Endothelial cell of umbilical vein (primary cell): ENCODE results near the gene GSE1. TPM values are rescaled to one million over a fixed set of nuclear protein-coding genes. Genes with fewer than 3 reads are reported as not detected.

Experiments
- BruUV-seq: library from RNA; stranded (reverse); fragments of 400-500 nt; replicated peaks from 2 replicates; lab custom pipeline; 2021; lab: Mats Ljungman, UMichigan
- CTCF ChIA-PET: fragments of 300-600, 350-600 bp; sonication (Branson Sonifier 250); formaldehyde crosslinking; loops from one replicate; lab custom pipeline; 2021; ENCODE audit warnings: antibody characterized with exemption, inconsistent platforms; lab: Charles Lee
- POLR2A ChIA-PET: fragments of 300-600, 350-600 bp; sonication (Branson Sonifier 250); formaldehyde crosslinking; loops from one replicate; lab custom pipeline; 2021; ENCODE audit warnings: antibody characterized with exemption, inconsistent platforms; lab: Charles Lee
- DNase-seq: peaks from one replicate; pipeline ENCODE4 v3.0.0-alpha.2; 2011; ENCODE audit warnings: low read depth, low spot score
- FAIRE-seq: peaks from 2 replicates; lab custom pipeline; 2011; peaks lifted over from hg19 to GRCh38; lab: Jason Lieb, UNC
- H2AFZ ChIP-seq: 2 replicates; pipeline ENCODE4 v1.6.0; 2012; ENCODE audit warnings: low read depth, low read length, control low read depth, inconsistent platforms
- H3K27ac ChIP-seq: 2 replicates; pipeline ENCODE4 v1.5.1; 2011; ENCODE audit warnings: low read depth, mild to moderate bottlenecking, control low read depth, low read length, moderate library complexity; ENCODE audit not compliant: insufficient read depth
- H3K27me3 ChIP-seq, 2 experiments: 2 replicates each; pipeline versions ENCODE4 v1.6.0 to v1.6.1; 2011; ENCODE audit warnings: low read length in 2 of 2, mixed read lengths in 1 of 2; ENCODE audit not compliant: control insufficient read depth in 2 of 2, insufficient read depth in 2 of 2
- H3K36me3 ChIP-seq, 2 experiments: 2 replicates in 1 of 2; 3 replicates in 1 of 2; pipeline ENCODE4 v1.5.1; 2011; ENCODE audit warnings: low read length in 2 of 2, mild to moderate bottlenecking in 1 of 2, moderate library complexity in 1 of 2; ENCODE audit not compliant: control insufficient read depth in 2 of 2, insufficient read depth in 2 of 2; ENCODE audit errors: extremely low read depth in 1 of 2
- H3K4me1 ChIP-seq: 3 replicates; pipeline ENCODE4 v1.5.1; 2011; ENCODE audit warnings: mild to moderate bottlenecking, low read length; ENCODE audit not compliant: control insufficient read depth, insufficient read depth; ENCODE audit errors: extremely low read depth
- H3K4me2 ChIP-seq: 2 replicates; pipeline ENCODE4 v1.6.1; 2011; ENCODE audit warnings: low read length, control low read depth, mixed read lengths; ENCODE audit not compliant: insufficient read depth
- H3K4me3 ChIP-seq, 3 experiments: fragments of 200-600 bp in 1 of 3; sonication (generic), shearing (Covaris generic) in 1 of 3; replicated peaks in 1 of 3; 2 replicates each; pipeline ENCODE4 v1.5.1; 2011 to 2016; ENCODE audit warnings: control low read depth in 3 of 3, low read length in 3 of 3, mild to moderate bottlenecking in 2 of 3, inconsistent platforms in 1 of 3, low read depth in 1 of 3, moderate library complexity in 1 of 3; ENCODE audit not compliant: insufficient read depth in 1 of 3
- H3K79me2 ChIP-seq: 2 replicates; pipeline ENCODE4 v1.6.0; 2012; ENCODE audit warnings: low read length, inconsistent platforms; ENCODE audit not compliant: control insufficient read depth, insufficient read depth
- H3K9ac ChIP-seq: replicated peaks from 2 replicates; pipeline ENCODE3; 2011; ENCODE audit warnings: low read length, control low read depth; ENCODE audit not compliant: insufficient read depth; ENCODE audit errors: extremely low read depth
- H3K9me1 ChIP-seq: replicated peaks from 3 replicates; pipeline ENCODE4 v1.6.0; 2011; ENCODE audit warnings: mild to moderate bottlenecking, low read length; ENCODE audit not compliant: control insufficient read depth, insufficient read depth; ENCODE audit errors: extremely low read depth
- H3K9me3 ChIP-seq: replicated peaks from 2 replicates; pipeline ENCODE4 v1.5.1; 2012; ENCODE audit warnings: low read length, inconsistent platforms; ENCODE audit not compliant: control insufficient read depth, insufficient read depth
- H4K20me1 ChIP-seq: replicated peaks from 2 replicates; pipeline ENCODE3; 2011; ENCODE audit warnings: mild to moderate bottlenecking, low read length; ENCODE audit not compliant: control insufficient read depth, insufficient read depth; ENCODE audit errors: extremely low read depth
- EZH2 ChIP-seq: IDR thresholded peaks from 2 replicates; pipeline ENCODE4 v1.6.1; 2012; ENCODE audit warnings: borderline replicate concordance, low read depth, mild to moderate bottlenecking, moderate library complexity, low read length, inconsistent platforms; ENCODE audit not compliant: severe bottlenecking
- FOS ChIP-seq: IDR thresholded peaks from 2 replicates; pipeline ENCODE4 v1.6.1; 2011; ENCODE audit warnings: mild to moderate bottlenecking, low read length, moderate library complexity, borderline replicate concordance; ENCODE audit not compliant: insufficient read depth
- GATA2 ChIP-seq: IDR thresholded peaks from 2 replicates; pipeline ENCODE4 v1.7.0; 2011; ENCODE audit warnings: low read depth, mild to moderate bottlenecking, moderate library complexity, mixed read lengths, low read length; ENCODE audit not compliant: insufficient read length, insufficient read depth
- JUN ChIP-seq: IDR thresholded peaks from 2 replicates; pipeline ENCODE4 v1.6.1; 2011; ENCODE audit warnings: borderline replicate concordance, low read depth; ENCODE audit not compliant: insufficient read length, insufficient read depth
- MYC ChIP-seq: IDR thresholded peaks from one replicate; pipeline ENCODE4 v1.6.1; 2011; ENCODE audit warnings: mild to moderate bottlenecking, low read depth, low read length
- POLR2A ChIP-seq: IDR thresholded peaks from 2 replicates; pipeline ENCODE4 v1.6.1; 2012; ENCODE audit warnings: low read depth, mild to moderate bottlenecking, control low read depth, low read length
- POLR2AphosphoS5 ChIP-seq: IDR thresholded peaks from 2 replicates; pipeline ENCODE4 v1.6.1; 2012; ENCODE audit warnings: low read depth, mild to moderate bottlenecking, control low read depth, low read length, moderate library complexity; ENCODE audit not compliant: insufficient read depth
- dilution Hi-C: fragments of 300-500 bp; cut with MboI; formaldehyde crosslinking; loops from one replicate; pipeline ENCODE4 v1.15.0; 2019; ENCODE audit warnings: low sequenced_read_pairs; ENCODE audit not compliant: extremely low pct_ligation_motif_present
- intact Hi-C: fragments of 100-400 bp; cut with micrococcal nuclease; formaldehyde crosslinking; loops from one replicate; pipeline ENCODE4 v1.10.0; 2022
- polyA plus RNA-seq, 4 experiments: library from polyadenylated mRNA; depleted of rRNA in 3 of 4; stranded (reverse) in 3 of 4; unstranded in 1 of 4; fragments of >200 nt; gene quantifications; 2 replicates each; pipeline versions ENCODE4 v1.2.1 to v1.2.3, GENCODE V29; 2011 to 2012; ENCODE audit warnings: missing spikeins in 1 of 4
- total RNA-seq: library from RNA; stranded (reverse); gene quantifications from 2 replicates; pipeline ENCODE4 v1.2.3, GENCODE V29; 2021
- TF ChIP-seq, protein P1 (sequence below), 2 donors: IDR thresholded peaks; 1 replicate in 1 of 2; 2 replicates in 1 of 2; pipeline ENCODE4 v1.5.1; 2011; ENCODE audit warnings: low read length in 2 of 2, mild to moderate bottlenecking in 2 of 2, moderate library complexity in 2 of 2, control low read depth in 1 of 2, inconsistent platforms in 1 of 2, low read depth in 1 of 2; ENCODE audit not compliant: insufficient read depth in 1 of 2; ENCODE audit errors: extremely low read depth in 1 of 2
- TF ChIP-seq, protein P2 (sequence below): IDR thresholded peaks from 2 replicates; pipeline ENCODE4 v1.6.1; 2011; ENCODE audit not compliant: insufficient read depth, insufficient read length

GSE1 gene
- total and polyA plus RNA-seq, 2 donors (not counting 3 experiments of a cell fraction or from before 2014, with no cell fraction given): 4.2 to 18.3 TPM

DNA sequence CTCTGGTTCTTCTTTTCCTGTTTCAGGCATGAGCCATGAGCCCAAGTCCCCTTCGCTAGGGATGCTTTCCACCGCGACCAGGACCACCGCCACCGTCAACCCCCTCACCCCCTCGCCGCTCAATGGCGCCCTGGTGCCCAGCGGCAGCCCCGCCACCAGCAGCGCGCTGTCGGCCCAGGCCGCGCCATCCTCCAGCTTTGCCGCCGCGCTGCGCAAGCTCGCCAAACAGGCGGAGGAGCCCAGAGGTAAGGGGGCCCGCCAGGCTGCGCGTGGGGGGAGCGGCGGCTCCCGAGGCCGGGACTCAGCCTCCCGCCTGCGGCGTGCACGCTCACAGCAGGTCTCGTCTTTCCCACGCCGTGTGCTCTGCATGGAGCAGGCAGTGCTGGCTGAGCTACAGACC is 20.8 kb downstream of the GSE1 start:
- H3K4me1 ChIP-seq: no peaks in the 10 kb centered on the region
- FAIRE-seq: no peak
- TF ChIP-seq POLR2A: no peak
- no peak for TF ChIP-seq JUN
- TF ChIP-seq, protein P1, sequence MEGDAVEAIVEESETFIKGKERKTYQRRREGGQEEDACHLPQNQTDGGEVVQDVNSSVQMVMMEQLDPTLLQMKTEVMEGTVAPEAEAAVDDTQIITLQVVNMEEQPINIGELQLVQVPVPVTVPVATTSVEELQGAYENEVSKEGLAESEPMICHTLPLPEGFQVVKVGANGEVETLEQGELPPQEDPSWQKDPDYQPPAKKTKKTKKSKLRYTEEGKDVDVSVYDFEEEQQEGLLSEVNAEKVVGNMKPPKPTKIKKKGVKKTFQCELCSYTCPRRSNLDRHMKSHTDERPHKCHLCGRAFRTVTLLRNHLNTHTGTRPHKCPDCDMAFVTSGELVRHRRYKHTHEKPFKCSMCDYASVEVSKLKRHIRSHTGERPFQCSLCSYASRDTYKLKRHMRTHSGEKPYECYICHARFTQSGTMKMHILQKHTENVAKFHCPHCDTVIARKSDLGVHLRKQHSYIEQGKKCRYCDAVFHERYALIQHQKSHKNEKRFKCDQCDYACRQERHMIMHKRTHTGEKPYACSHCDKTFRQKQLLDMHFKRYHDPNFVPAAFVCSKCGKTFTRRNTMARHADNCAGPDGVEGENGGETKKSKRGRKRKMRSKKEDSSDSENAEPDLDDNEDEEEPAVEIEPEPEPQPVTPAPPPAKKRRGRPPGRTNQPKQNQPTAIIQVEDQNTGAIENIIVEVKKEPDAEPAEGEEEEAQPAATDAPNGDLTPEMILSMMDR (IDR thresholded peaks at IDR 0.05; ENCODE audit: extremely low read depth in 1 of 2, insufficient read depth in 1 of 2, low read depth in 1 of 2, low read length in 2 of 2): no peak
- no peak for TF ChIP-seq FOS
- TF ChIP-seq MYC: no peak
- TF ChIP-seq EZH2: no peak
- no peak for TF ChIP-seq GATA2
- TF ChIP-seq, protein P2, sequence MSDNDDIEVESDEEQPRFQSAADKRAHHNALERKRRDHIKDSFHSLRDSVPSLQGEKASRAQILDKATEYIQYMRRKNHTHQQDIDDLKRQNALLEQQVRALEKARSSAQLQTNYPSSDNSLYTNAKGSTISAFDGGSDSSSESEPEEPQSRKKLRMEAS: no peak
- no peak for TF ChIP-seq POLR2AphosphoS5
- no peak for DNase-seq
- H3K36me3 ChIP-seq: no peaks in the 10 kb centered on the region
- H3K4me3 ChIP-seq: no peak overlapping the region
- no peaks in the 10 kb centered on the region for H3K79me2 ChIP-seq
- H3K9me3 ChIP-seq: no peaks in the 10 kb centered on the region
- H3K27ac ChIP-seq: no peak overlapping the region
- no peak overlapping the region for H3K9ac ChIP-seq
- ChIA-PET CTCF (no interaction called here), POLR2A (no interaction called here)
- H3K4me2 ChIP-seq: no peak overlapping the region
- no peak overlapping the region for H2AFZ ChIP-seq
- intact Hi-C loops: no loop called here
- BruUV-seq: no TSS peak
- no peaks in the 10 kb centered on the region for H3K9me1 ChIP-seq
- dilution Hi-C loops: no loop called here
- H4K20me1 ChIP-seq: no peaks in the 10 kb centered on the region
- no peaks in the 10 kb centered on the region for H3K27me3 ChIP-seq
